IPS-18a (cell line): ENCODE measurements around the gene PFDN5.

Experiments
- H3K27ac ChIP-seq: one replicate; pipeline ENCODE4 v1.5.1; 2013; ENCODE audit warnings: low read length
- H3K27me3 ChIP-seq: one replicate; pipeline ENCODE4 v1.6.1; 2013; ENCODE audit warnings: mild to moderate bottlenecking, low read length; ENCODE audit not compliant: control insufficient read depth, insufficient read depth
- H3K36me3 ChIP-seq: one replicate; pipeline ENCODE4 v1.6.1; 2013; ENCODE audit warnings: low read depth, low read length; ENCODE audit not compliant: control insufficient read depth
- H3K4me1 ChIP-seq: one replicate; pipeline ENCODE4 v1.6.1; 2013; ENCODE audit warnings: low read depth, low read length; ENCODE audit not compliant: control insufficient read depth
- H3K4me3 ChIP-seq: one replicate; pipeline ENCODE4 v1.5.1; 2013; ENCODE audit warnings: low read length
- H3K9ac ChIP-seq: one replicate; pipeline ENCODE4 v1.6.1; 2013; ENCODE audit warnings: mild to moderate bottlenecking, low read length, moderate library complexity
- H3K9me3 ChIP-seq: one replicate; pipeline ENCODE4 v1.6.1; 2013; ENCODE audit warnings: low read depth, low read length; ENCODE audit not compliant: control insufficient read depth

Gene PFDN5

GRCh38 chr12:53333289-53333688, 37.9 kb downstream of the PFDN5 start:
- H3K4me1 ChIP-seq, result no peaks in the 10 kb centered on the region
- peaks cover 6% of the 10 kb centered on the region for H3K27me3 ChIP-seq
- H3K27ac ChIP-seq, result no peak overlapping the region
- no peak overlapping the region for H3K4me3 ChIP-seq
- no peaks in the 10 kb centered on the region for H3K9me3 ChIP-seq
- H3K36me3 ChIP-seq, result no peaks in the 10 kb centered on the region
- no peak overlapping the region for H3K9ac ChIP-seq

DNA sequence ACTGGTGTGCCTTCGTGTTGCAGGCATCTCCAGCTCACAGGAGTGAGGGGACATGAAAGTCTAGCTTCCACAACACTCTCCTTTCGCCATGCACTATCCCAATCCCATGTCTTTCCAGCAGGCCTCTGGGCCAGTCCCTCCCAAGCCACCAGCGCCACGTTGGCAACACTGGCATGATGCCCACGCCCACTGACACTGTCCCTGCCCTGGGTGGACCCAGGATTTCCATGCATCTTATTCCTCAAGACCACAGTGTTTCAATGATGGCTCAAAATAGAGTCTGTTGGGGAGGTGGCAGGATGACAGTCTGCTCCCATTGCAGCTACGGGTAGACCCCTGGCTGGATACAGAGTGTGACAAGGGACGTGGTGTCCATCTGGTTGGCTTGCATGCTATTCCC, 38.5 kb downstream of the PFDN5 start:
- Histone ChIP-seq H3K36me3 (no peaks in the 10 kb centered on the region), H3K4me3 (no peak overlapping the region), H3K27me3 (peaks cover under 1% of the 10 kb centered on the region), H3K9me3 (no peaks in the 10 kb centered on the region), H3K4me1 (no peaks in the 10 kb centered on the region), H3K27ac (no peak overlapping the region), H3K9ac (no peak overlapping the region)

- Histone ChIP-seq H3K36me3 (no peaks in the 10 kb centered on the region), H3K9ac (no peak overlapping the region), H3K27me3 (no peaks in the 10 kb centered on the region), H3K4me3 (no peak overlapping the region), H3K9me3 (no peaks in the 10 kb centered on the region), H3K27ac (no peak overlapping the region), H3K4me1 (no peaks in the 10 kb centered on the region)
Measured at GRCh38 chr12:53334822-53335221, 39.5 kb downstream of the PFDN5 start.

DNA sequence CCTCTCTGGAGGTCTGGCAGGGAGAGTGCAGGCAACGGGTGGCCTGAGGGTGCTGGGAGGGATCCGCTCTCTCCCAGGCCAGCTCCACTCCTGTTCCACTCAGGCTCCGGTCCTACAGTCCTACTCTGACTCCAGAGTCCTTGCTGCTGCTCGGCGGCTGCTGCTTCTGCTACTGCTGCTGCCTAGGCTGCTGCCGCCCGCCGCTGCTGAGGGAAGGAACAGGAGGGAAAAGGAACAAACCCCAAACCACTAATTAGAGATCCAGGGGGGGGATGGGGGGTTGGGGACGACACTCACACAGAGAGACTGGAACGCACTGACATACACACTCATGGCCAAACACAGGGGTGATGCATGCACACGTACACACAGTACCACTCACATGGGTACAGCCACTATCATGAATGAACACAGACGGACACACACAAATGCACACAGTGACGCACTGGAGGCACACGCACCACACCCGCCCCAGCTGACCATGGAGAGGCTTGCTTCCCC, 40.9 kb downstream of the PFDN5 start, which contains the start of gene SP7:
TSS of gene SP7 (minus strand) at position 174 of the 501 bp plus-strand sequence. CDS start 708 bp downstream, outside the sequence.
- Histone ChIP-seq H3K9ac (no peak within 1 kb of the TSS), H3K4me3 (no peak within 1 kb of the TSS), H3K27me3 (no peaks in the 10 kb centered on the region), H3K4me1 (no peaks in the 10 kb centered on the region), H3K9me3 (no peaks in the 10 kb centered on the region), H3K36me3 (no peaks in the 10 kb centered on the region), H3K27ac (no peak within 1 kb of the TSS)

GRCh38 chr12:53338017-53338416, 42.7 kb downstream of the PFDN5 start:
- Histone ChIP-seq H3K36me3 (no peaks in the 10 kb centered on the region), H3K9ac (no peak overlapping the region), H3K9me3 (no peaks in the 10 kb centered on the region), H3K4me3 (no peak overlapping the region), H3K27me3 (no peaks in the 10 kb centered on the region), H3K27ac (no peak overlapping the region), H3K4me1 (no peaks in the 10 kb centered on the region)

DNA sequence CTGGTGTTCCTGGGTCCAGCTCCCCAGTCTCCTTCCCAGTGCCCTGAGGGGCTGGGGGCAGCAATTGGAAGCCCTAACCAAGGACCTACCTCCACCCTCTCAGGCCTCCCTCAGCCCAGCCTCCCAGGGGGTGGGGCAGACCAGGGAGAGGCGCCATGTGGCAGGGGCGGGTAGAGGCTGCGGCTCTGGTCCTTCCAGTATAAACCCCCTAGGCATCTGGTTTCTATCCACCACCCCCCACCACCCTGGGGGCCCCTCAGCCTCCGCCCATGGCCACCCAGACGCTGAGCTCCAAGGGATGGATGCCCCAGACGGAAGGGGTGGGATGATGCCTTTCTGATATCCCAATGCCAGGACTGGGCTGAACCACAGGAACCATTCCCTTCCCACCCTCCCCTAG, 43.6 kb downstream of the PFDN5 start:
- H3K4me3 ChIP-seq, result no peak overlapping the region
- H3K27me3 ChIP-seq, result peaks cover 8% of the 10 kb centered on the region
- no peaks in the 10 kb centered on the region for H3K9me3 ChIP-seq
- no peaks in the 10 kb centered on the region for H3K4me1 ChIP-seq
- H3K27ac ChIP-seq, result no peak overlapping the region
- H3K36me3 ChIP-seq, result no peaks in the 10 kb centered on the region
- no peak overlapping the region for H3K9ac ChIP-seq

- H3K27me3 ChIP-seq, result peaks cover 15% of the 10 kb centered on the region
- no peak overlapping the region for H3K27ac ChIP-seq
- H3K4me1 ChIP-seq, result peaks cover 2% of the 10 kb centered on the region
- H3K9ac ChIP-seq, result no peak overlapping the region
- H3K4me3 ChIP-seq, result no peak overlapping the region
- no peaks in the 10 kb centered on the region for H3K36me3 ChIP-seq
- no peaks in the 10 kb centered on the region for H3K9me3 ChIP-seq
Measured at GRCh38 chr12:53340398-53340797, 45.1 kb downstream of the PFDN5 start.

GRCh38 chr12:53343449-53343848, 48.1 kb downstream of the PFDN5 start:
- no peaks in the 10 kb centered on the region for H3K36me3 ChIP-seq
- H3K27ac ChIP-seq, result no peak overlapping the region
- H3K4me3 ChIP-seq, result no peak overlapping the region
- H3K9me3 ChIP-seq, result no peaks in the 10 kb centered on the region
- peaks cover 4% of the 10 kb centered on the region for H3K4me1 ChIP-seq
- H3K27me3 ChIP-seq, result peaks cover 25% of the 10 kb centered on the region
- no peak overlapping the region for H3K9ac ChIP-seq

- H3K36me3 ChIP-seq, result no peaks in the 10 kb centered on the region
- no peak overlapping the region for H3K9ac ChIP-seq
- peak overlapping the region; percentile 62 for H3K4me3 ChIP-seq
- peaks cover 25% of the 10 kb centered on the region for H3K27me3 ChIP-seq
- peaks cover 4% of the 10 kb centered on the region for H3K4me1 ChIP-seq
- no peak overlapping the region for H3K27ac ChIP-seq
- H3K9me3 ChIP-seq, result no peaks in the 10 kb centered on the region
Measured at GRCh38 chr12:53343969-53344368, 48.6 kb downstream of the PFDN5 start.

DNA sequence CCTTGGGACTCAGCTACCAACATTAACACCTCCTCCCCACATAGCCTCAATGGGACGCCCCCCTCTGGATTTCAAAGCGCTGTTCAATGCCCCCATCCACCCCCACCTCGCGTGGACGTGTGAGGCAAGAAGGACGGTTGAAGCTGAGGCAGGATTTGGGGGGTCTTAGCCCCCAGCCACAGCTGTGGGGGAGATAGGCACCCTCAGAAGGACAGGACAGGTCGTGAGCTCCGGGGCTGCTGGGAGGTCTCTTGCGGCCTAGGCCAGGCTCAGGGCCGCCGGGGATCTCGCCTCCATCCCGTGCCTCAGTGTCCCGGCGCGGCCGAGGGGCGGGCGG, 49.1 kb downstream of the PFDN5 start:
- peaks cover 4% of the 10 kb centered on the region for H3K4me1 ChIP-seq
- H3K27me3 ChIP-seq, result peaks cover 25% of the 10 kb centered on the region
- no peak overlapping the region for H3K27ac ChIP-seq
- H3K9ac ChIP-seq, result no peak overlapping the region
- H3K4me3 ChIP-seq, result peak overlapping the region; percentile 62
- H3K9me3 ChIP-seq, result no peaks in the 10 kb centered on the region
- no peaks in the 10 kb centered on the region for H3K36me3 ChIP-seq

- Histone ChIP-seq H3K9me3 (no peaks in the 10 kb centered on the region), H3K4me3 (peak overlapping the region; percentile 62), H3K36me3 (no peaks in the 10 kb centered on the region), H3K4me1 (peaks cover 4% of the 10 kb centered on the region), H3K9ac (no peak overlapping the region), H3K27ac (no peak overlapping the region), H3K27me3 (peaks cover 25% of the 10 kb centered on the region)
Measured at GRCh38 chr12:53344824-53345485, 49.6 kb downstream of the PFDN5 start.

DNA sequence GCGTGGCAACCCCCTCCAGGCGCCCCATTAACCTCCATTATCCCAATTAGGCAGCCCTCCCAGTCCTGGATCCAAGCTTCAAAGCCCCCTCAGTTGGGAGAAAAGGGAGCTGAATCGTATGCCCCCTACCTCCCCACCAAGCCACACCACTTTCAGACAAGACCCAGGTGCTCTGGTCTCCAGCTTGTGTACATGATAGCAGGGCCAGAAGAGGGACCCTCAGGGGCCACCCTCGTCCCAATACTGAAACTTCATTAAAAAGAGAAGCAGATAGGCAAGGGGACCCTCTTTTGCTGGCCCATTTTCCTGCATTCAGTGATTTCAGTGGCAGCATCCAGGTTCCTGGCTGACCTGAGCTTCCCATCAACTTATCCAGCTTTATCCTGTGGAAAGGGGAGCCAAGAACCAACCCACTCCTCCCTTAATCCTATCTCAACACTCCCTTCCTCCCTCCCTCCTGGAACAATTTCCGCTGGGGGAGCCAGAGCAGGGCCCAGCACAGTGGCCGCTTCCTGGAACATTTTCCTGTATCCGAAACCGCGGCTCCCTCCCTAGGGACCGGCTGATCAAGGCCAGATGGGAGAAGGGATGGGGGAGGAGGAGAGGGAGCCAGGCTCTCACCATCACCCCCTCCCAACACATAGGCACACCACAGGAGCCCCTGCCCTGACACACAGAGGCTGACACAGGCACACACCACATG, 50.3 kb downstream of the PFDN5 start:
- no peak overlapping the region for H3K9ac ChIP-seq
- peaks cover 4% of the 10 kb centered on the region for H3K4me1 ChIP-seq
- H3K9me3 ChIP-seq, result no peaks in the 10 kb centered on the region
- peak overlapping the region; percentile 62 for H3K4me3 ChIP-seq
- no peaks in the 10 kb centered on the region for H3K36me3 ChIP-seq
- H3K27me3 ChIP-seq, result peaks cover 25% of the 10 kb centered on the region
- no peak overlapping the region for H3K27ac ChIP-seq
